ENCODE data around the gene BHLHA15. TPM values are rescaled to one million over a fixed set of nuclear protein-coding genes. Genes with fewer than 3 reads are reported as not detected.
"Not testable (repeated sequence)": the region's sequence is repeated elsewhere in the genome, so short reads cannot be mapped to it uniquely, and the experiment has no call there.

BHLHA15 gene
- total RNA-seq, 1 donor from 2014 or later = not detected

DNA sequence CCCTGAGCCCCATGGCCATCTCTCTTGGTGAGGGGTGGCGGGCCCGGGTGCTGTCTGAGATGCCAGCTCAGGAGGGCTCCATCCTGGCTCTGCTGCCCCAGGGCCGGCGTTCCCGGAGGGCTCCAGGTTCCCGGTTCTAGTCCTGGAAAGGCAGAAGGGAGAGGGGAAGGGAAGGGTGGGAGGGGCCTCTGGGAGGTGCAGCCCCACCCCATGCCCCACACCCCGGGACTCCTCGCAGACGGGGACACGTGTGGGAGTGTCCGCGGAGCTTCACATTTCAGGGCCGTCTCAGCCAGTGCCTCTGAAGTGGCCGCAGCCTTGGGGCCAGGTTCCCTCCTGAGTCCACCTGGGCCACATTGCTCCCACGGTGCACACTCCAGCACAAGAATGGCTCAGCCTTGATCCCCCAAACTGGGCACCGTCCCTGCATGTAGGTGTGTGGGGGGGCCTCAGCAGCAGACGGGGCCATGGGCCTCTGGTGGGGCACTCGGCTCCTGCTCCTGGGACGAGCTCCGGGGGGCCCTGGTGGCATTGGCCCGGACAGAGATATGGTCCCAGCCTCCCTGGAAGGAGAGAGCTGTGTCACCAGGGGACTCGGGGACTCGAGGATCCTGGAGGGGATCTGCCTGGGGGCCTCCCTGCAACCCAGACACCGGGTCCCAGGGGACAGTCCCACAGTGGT, 5.8 kb downstream of the BHLHA15 start:
- H3K4me1 Mint-ChIP-seq = peaks cover 2% of the 10 kb centered on the region
- H3K4me3 Mint-ChIP-seq = no peak overlapping the region
- peaks cover 23% of the 10 kb centered on the region for H3K36me3 Mint-ChIP-seq
- H3K27me3 Mint-ChIP-seq (ENCODE audit: low read depth) = no peaks in the 10 kb centered on the region
- DNase-seq (ENCODE audit: low spot score in 2 of 2, unreplicated experiment in 2 of 2) = no peak
- no peak overlapping the region for H3K27ac Mint-ChIP-seq
- TF ChIP-seq, protein P1, sequence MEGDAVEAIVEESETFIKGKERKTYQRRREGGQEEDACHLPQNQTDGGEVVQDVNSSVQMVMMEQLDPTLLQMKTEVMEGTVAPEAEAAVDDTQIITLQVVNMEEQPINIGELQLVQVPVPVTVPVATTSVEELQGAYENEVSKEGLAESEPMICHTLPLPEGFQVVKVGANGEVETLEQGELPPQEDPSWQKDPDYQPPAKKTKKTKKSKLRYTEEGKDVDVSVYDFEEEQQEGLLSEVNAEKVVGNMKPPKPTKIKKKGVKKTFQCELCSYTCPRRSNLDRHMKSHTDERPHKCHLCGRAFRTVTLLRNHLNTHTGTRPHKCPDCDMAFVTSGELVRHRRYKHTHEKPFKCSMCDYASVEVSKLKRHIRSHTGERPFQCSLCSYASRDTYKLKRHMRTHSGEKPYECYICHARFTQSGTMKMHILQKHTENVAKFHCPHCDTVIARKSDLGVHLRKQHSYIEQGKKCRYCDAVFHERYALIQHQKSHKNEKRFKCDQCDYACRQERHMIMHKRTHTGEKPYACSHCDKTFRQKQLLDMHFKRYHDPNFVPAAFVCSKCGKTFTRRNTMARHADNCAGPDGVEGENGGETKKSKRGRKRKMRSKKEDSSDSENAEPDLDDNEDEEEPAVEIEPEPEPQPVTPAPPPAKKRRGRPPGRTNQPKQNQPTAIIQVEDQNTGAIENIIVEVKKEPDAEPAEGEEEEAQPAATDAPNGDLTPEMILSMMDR (IDR thresholded peaks at IDR 0.05; ENCODE audit: unreplicated experiment) = no peak
- peaks cover 6% of the 10 kb centered on the region for H3K9me3 Mint-ChIP-seq

DNA sequence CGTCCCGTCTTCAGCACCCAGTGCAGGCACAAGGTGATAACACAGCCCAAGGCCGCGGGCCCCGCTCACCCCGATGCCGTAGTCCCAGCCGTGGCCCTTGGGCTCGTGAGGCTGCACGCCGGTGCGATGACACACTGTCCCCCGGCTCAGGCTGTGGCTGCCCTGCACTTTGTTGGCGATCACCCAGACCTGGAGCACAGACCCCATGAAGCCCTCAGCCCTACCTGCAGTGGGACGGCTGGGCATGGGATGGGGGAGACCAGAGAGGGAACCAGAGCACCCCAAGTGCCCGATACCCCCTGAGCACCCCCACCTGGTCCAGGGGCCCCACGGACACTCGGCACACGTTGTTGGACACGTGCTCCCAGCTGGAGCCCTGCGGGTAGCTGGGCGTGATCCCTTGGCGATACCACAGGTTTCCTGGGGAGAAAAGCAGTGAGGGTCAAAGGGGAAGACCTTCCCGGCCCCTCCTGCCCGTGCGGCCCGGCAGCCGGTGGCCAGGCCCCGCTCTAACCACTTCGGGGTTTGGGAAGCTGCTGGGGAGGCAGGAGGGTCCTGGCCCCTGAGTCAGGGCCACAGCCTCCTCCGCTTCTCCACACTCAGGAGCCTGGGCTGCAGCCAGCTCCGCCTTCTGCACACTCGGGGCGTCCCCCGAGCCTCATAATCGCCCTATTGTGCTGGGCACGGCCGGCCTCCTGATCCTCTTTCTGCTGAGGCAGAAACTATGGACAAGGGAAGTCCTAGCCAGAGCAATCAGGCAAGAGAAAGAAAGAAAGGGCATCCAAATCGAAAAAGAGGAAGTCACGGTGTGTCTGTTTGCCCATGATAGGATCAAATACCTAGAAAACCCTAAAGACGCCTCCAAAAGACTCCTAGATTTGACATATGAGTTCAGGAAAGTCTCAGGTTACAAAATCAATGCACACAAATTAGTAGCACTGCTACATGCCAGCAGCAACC, 6.7 kb downstream of the BHLHA15 start:
- H3K9me3 Mint-ChIP-seq = peaks cover 6% of the 10 kb centered on the region
- TF ChIP-seq, protein P1 (IDR thresholded peaks at IDR 0.05; ENCODE audit: unreplicated experiment) = no peak
- peaks cover 23% of the 10 kb centered on the region for H3K36me3 Mint-ChIP-seq
- peaks cover 2% of the 10 kb centered on the region for H3K4me1 Mint-ChIP-seq
- H3K27ac Mint-ChIP-seq = no peak overlapping the region
- H3K27me3 Mint-ChIP-seq (ENCODE audit: low read depth) = no peaks in the 10 kb centered on the region
- no peak for DNase-seq (ENCODE audit: low spot score in 2 of 2, unreplicated experiment in 2 of 2)
- H3K4me3 Mint-ChIP-seq = no peak overlapping the region

DNA sequence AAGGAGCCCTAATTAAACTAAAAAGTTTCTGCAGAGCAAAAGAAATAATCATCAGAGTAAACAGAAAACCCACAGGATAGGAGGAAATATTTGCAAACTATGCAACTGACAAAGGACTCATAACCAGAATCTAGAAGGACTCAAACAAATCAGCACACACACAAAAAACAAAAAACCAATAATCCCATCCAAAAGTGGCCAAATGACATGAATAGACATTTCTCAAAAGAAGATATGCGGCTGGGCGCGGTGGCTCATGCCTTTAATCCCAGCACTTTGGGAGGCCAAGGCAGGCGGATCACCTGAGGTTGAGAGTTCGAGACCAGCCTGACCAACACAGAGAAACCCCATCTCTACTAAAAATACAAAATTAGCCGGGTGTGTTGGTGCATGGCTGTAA, 8.1 kb downstream of the BHLHA15 start:
- not testable (repeated sequence) for DNase-seq (ENCODE audit: low spot score in 2 of 2, unreplicated experiment in 2 of 2)

DNA sequence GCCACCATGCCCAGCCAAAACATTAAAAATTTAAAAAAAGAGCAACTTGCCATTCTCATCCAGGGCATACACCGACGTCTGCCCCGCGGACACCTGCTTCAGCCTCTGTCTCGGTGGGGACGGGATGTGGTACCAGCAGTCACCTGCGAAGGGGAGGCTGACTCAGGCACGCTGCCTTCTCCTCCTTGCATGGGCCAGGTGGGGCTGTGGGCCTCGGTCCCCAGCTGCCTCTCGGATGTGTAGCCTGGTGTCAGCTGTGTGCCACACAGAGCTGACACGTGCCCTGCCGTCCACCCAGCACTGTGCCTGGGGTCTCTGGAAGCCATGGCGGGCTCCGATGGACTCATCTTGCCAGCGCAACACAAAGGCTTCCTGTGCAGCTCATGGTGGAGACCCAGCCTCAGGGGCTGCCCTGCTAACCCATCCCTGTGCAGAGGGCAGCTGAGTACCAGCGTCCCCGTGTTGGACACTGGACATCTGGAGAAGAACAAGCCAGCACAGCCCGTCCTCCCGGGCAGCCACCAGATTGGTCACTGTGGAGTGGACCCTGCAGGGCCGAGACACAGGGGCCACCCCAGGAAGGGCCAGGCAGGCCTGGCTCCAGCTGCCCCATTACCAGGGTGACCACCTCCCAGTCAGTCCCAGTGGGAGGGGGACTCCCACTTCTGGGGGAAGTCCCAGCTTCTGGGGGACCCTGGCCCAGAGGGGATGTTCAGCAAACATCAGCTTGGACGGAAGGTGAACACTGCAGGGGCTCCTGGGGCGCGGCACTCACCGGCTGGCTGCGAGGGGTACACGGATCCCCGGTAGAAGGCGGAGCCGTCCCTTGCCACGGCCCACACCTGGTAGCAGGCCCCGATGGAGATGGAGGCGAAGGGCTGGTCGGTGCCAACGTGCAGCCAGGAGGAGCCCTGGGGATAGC, 10.6 kb downstream of the BHLHA15 start:
- no peak for DNase-seq (ENCODE audit: low spot score in 2 of 2, unreplicated experiment in 2 of 2)
- Mint-ChIP-seq H3K27ac (no peak overlapping the region), H3K36me3 (peaks cover 23% of the 10 kb centered on the region), H3K4me1 (peaks cover 2% of the 10 kb centered on the region), H3K9me3 (peaks cover 6% of the 10 kb centered on the region), H3K4me3 (no peak overlapping the region), H3K27me3 (ENCODE audit: low read depth) (no peaks in the 10 kb centered on the region)
- TF ChIP-seq, protein P1 (IDR thresholded peaks at IDR 0.05; ENCODE audit: unreplicated experiment) = no peak

More for the DNA sequence above, 8.1 kb downstream of the BHLHA15 start:
- not testable (repeated sequence) for H3K4me3 Mint-ChIP-seq; H3K4me1 Mint-ChIP-seq; H3K27me3 Mint-ChIP-seq (ENCODE audit: low read depth); H3K27ac Mint-ChIP-seq; H3K9me3 Mint-ChIP-seq
- peaks cover 23% of the 10 kb centered on the region for H3K36me3 Mint-ChIP-seq

DNA sequence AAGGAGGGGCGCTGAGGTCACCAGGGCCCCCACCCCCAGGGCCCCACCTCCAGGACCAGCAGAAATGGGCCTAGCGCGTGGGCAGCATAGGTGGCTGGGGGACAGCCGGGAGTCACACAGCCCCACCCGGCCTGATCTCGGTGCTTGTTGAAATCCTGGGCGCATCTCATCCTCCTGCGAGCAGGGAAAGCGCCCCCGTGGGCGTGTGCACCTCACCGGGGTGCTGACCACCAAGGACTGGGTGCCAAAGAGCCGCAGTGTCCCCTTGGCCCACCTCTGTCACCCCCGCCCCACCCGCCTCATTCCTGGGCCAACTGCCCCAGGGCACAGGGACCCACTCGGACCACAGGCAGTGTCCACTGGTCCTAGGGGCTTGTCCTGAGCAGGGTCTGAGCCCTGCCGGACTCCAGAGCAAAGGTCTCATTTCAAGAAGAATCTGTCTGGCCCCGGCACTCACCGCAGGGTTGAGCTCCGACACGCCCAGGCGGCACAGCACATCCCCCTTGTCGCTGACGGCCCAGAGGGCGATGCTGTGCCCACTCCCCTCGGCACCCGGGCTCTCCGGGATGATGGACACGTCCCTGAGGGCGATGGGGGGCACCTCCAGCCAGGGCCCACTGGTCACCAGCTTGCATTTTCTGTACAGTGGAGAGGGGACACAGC, 11.4 kb downstream of the BHLHA15 start:
- H3K36me3 Mint-ChIP-seq = peaks cover 23% of the 10 kb centered on the region
- peaks cover 2% of the 10 kb centered on the region for H3K4me1 Mint-ChIP-seq
- peaks cover 6% of the 10 kb centered on the region for H3K9me3 Mint-ChIP-seq
- no peak overlapping the region for H3K4me3 Mint-ChIP-seq
- no peak overlapping the region for H3K27ac Mint-ChIP-seq
- DNase-seq (ENCODE audit: low spot score in 2 of 2, unreplicated experiment in 2 of 2) = no peak
- H3K27me3 Mint-ChIP-seq (ENCODE audit: low read depth) = no peaks in the 10 kb centered on the region
- TF ChIP-seq, protein P1 (IDR thresholded peaks at IDR 0.05; ENCODE audit: unreplicated experiment) = no peak
